ENCODE measurements around the gene GSDMA.
"Not testable (repeated sequence)": the region's sequence is repeated elsewhere in the genome, so short reads cannot be mapped to it uniquely, and the experiment has no call there.

The GSDMA gene

GRCh38 chr17:40001335-40001734 is 38.5 kb downstream of the GSDMA start:
- not testable (repeated sequence) for DNase-seq

DNA sequence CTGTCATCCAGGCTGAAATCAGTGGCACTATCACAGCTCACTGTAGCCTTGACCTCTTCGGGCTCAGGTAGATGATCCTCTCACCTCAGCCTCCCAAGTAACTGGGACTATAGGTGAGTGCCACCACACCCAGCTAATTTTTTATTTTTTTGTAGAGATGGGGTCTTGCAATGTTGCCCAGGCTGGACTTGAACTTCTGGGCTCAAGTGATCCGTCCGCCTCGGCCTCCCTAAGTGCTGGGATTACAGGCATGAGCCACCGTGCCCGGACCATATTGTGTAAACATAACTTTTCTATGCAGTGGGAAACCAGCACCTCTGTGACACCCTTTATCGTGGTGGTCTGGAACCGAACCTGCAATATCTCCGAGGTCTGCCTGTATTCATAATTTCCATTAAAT is 41.3 kb downstream of the GSDMA start:
- DNase-seq, result no peak

- no peak for DNase-seq
These were observed 41.9 kb downstream of the GSDMA start for GRCh38 chr17:40004712-40005111.

GRCh38 chr17:40005520-40005919 is 42.7 kb downstream of the GSDMA start:
- no peak for DNase-seq

DNA sequence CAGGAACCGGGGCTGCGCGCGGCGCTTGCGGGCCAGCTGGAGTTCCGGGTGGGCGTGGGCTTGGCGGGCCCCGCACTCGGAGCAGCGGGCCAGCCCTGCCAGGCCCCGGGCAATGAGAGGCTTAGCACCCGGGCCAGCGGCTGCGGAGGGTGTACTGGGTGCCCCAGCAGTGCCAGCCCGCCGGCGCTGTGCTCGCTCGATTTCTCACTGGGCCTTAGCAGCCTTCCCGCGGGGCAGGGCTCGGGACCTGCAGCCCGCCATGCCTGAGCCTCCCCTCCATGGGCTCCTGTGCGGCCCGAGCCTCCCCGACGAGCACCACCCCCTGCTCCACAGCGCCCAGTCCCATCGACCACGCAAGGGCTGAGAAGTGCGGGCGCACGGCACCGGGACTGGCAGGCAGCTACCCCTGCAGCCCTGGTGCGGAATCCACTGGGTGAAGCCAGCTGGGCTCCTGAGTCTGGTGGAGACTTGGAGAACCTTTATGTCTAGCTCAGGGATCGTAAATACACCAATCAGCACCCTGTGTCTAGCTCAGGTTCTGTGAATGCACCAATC is 48.2 kb downstream of the GSDMA start:
- not testable (repeated sequence) for DNase-seq

DNA sequence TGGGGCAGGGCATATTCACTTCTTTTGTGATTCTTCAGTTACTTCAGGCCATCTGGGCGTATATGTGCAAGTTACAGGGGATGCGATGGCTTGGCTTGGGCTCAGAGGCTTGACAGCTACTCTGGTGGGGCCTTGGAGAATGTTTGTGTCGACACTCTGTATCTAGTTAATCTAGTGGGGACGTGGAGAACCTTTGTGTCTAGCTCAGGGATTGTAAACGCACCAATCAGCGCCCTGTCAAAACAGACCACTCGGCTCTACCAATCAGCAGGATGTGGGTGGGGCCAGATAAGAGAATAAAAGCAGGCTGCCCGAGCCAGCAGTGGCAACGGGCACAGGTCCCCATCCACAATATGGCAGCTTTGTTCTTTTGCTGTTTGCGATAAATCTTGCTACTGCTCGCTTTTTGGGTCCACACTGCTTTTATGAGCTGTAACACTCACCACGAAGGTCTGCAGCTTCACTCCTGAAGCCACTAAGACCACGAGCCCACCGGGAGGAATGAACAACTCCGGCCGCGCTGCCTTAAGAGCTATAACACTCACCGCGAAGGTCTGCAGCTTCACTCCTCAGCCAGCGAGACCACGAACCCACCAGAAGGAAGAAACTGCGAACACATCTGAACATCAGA is 49.3 kb downstream of the GSDMA start:
- DNase-seq, result not testable (repeated sequence)

- no peak for DNase-seq
These were observed 51.7 kb downstream of the GSDMA start for GRCh38 chr17:40014375-40014980.

DNA sequence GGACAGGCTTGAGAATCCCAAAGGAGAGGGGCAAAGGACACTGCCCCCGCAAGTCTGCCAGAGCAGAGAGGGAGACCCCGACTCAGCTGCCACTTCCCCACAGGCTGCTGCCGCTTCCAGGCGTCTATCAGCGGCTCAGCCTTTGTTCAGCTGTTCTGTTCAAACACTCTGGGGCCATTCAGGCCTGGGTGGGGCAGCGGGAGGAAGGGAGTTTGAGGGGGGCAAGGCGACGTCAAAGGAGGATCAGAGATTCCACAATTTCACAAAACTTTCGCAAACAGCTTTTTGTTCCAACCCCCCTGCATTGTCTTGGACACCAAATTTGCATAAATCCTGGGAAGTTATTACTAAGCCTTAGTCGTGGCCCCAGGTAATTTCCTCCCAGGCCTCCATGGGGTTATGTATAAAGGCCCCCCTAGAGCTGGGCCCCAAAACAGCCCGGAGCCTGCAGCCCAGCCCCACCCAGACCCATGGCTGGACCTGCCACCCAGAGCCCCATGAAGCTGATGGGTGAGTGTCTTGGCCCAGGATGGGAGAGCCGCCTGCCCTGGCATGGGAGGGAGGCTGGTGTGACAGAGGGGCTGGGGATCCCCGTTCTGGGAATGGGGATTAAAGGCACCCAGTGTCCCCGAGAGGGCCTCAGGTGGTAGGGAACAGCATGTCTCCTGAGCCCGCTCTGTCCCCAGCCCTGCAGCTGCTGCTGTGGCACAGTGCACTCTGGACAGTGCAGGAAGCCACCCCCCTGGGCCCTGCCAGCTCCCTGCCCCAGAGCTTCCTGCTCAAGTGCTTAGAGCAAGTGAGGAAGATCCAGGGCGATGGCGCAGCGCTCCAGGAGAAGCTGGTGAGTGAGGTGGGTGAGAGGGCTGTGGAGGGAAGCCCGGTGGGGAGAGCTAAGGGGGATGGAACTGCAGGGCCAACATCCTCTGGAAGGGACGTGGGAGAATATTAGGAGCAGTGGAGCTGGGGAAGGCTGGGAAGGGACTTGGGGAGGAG is 52.5 kb downstream of the GSDMA start, which contains the start of gene CSF3:
Gene CSF3 (plus strand): TSS at position 436 of the 993 bp plus-strand sequence. CDS start 35 bp downstream, at position 471.
- no peak for DNase-seq

DNA sequence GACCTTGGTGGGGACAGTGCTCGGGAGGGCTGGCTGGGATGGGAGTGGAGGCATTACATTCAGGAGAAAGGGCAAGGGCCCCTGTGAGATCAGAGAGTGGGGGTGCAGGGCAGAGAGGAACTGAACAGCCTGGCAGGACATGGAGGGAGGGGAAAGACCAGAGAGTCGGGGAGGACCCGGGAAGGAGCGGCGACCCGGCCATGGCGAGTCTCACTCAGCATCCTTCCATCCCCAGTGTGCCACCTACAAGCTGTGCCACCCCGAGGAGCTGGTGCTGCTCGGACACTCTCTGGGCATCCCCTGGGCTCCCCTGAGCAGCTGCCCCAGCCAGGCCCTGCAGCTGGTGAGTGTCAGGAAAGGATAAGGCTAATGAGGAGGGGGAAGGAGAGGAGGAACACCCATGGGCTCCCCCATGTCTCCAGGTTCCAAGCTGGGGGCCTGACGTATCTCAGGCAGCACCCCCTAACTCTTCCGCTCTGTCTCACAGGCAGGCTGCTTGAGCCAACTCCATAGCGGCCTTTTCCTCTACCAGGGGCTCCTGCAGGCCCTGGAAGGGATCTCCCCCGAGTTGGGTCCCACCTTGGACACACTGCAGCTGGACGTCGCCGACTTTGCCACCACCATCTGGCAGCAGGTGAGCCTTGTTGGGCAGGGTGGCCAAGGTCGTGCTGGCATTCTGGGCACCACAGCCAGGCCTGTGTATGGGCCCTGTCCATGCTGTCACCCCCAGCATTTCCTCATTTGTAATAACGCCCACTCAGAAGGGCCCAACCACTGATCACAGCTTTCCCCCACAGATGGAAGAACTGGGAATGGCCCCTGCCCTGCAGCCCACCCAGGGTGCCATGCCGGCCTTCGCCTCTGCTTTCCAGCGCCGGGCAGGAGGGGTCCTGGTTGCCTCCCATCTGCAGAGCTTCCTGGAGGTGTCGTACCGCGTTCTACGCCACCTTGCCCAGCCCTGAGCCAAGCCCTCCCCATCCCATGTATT is 53.5 kb downstream of the GSDMA start:
- DNase-seq, result no peak

DNA sequence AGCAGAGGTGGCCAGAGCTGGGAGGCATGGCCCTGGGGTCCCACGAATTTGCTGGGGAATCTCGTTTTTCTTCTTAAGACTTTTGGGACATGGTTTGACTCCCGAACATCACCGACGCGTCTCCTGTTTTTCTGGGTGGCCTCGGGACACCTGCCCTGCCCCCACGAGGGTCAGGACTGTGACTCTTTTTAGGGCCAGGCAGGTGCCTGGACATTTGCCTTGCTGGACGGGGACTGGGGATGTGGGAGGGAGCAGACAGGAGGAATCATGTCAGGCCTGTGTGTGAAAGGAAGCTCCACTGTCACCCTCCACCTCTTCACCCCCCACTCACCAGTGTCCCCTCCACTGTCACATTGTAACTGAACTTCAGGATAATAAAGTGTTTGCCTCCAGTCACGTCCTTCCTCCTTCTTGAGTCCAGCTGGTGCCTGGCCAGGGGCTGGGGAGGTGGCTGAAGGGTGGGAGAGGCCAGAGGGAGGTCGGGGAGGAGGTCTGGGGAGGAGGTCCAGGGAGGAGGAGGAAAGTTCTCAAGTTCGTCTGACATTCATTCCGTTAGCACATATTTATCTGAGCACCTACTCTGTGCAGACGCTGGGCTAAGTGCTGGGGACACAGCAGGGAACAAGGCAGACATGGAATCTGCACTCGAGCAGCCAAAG is 54.7 kb downstream of the GSDMA start:
- no peak for DNase-seq

DNA sequence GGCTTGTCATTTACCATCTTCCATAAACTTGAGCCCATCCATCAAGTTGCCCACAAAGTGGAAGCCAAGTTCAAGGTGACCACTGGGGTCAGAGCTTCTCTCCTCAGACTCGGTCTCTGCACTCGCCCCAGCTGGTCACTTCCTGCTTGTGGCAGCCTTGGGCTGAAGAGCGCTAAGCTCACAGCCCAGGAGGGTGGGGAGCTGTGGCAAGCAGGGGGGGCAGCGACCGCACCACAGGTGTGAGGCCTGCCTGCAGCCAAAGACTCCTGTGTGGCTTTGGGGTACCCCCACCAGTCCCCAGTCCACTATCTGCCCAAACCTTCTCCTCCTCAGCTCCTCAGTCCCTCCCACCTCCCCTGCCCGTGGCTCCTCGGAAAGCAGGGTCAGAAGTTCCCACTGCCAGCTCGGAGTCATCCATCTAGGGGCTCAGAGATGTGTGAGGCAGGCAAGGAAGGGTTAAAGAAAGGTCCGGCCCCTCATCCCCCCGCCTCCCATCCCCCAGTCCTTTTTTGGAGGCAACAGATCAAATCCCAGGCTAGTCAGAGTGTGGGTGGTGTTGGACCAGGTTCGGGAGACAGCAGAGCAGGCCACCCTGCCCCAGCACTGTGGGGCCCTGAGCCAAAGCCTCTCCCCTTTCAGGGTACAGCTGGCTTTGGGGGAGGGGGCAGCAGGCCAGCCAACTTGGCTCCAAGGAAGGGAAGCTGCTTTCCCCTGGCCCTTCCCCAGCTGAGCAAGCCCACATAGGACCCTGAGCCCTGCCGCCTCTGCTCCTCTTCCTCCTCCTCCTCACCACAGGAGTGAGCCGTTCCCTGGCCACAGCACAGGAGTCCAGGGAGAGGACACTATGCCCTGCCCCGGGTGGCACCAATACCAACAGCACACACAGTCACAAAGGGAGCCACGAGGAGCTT is 55.7 kb downstream of the GSDMA start:
- no peak for DNase-seq

DNA sequence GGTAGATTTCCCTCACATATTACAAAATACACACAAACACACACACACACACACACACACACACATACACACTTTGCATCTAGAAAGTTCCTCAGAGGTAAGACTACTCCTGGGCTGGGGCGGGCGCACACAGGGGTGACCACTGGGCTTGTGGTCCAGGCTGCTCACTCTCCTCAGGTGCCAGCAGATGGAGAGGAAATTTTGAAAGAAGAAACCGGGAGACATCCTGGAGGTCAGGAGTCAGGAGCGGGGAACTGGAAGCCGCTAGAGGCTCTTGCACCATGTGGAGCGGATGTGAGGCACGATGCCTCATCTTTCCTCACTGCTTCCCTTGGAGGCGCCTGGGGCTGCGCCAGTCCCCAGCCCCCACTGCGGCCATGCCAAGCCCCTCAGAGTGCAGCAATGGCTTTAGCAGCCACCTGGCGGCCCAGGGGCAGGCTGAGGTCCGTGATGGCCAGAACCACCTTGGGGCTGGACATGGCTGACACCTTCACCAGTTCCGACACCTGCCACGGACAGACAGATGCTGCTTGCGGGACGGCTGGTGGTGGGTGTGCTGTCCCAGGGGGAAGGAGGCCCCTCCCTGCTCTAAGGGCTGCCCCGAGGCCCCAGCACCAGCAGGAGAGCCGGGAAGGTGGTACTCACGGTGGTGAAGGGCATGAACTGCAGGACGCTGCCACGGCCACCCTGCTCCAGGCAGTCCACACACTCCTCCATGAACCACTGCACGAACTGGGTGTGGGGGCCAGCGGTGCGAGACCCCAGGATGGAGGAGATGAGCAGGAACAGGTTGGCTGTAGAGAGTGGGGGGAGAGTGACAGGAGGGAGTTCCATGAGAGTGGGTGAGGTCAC is 56.6 kb downstream of the GSDMA start:
- DNase-seq, result no peak

DNA sequence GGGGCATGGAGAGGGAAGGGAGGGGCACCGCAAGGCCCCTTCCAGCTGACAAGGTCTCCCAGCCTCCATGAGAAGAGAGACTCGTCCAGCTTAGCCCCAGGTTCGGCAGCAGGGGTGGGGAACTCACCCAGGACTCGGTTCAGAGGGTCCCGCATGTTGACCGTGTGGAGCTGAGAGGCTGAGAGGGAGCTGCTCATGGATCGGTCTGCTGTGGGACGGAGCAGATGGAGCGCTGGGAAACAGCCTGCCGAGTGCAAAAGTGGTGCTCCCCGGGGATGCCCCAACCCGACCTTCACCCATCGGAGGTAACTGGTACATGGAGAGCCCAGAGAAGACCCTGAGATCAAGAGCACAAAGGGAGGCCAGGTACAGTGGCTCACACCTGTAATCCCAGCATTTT is 57.3 kb downstream of the GSDMA start:
- DNase-seq, result no peak

DNA sequence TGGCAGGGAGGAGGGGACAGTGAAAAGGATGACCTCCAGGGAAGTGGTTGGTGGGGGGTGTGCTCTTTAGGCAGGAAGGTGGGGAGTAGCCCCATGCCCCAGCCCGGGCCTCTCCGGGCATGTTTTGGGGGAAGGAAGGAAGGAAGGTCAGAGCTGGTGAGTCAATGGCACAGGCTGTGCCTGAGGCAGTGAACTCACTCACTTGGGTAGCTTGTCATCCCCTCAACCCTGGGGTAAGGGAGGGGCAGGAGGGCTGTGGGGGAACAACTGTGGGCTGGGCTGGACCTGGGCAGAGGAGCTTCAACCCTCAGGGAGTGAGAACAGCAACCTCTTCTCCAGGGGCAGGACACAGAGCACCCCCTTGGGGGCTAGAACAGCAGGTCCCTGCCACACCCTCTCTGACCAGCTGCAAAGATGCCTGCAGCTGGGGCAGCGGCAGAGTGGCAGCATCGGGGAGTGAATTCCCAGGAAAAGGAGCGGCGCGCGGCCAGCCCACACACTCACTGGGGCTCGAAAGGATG is 58.7 kb downstream of the GSDMA start:
- DNase-seq, result no peak

- DNase-seq, result no peak
These were observed 59.7 kb downstream of the GSDMA start for GRCh38 chr17:40022497-40022896.

DNA sequence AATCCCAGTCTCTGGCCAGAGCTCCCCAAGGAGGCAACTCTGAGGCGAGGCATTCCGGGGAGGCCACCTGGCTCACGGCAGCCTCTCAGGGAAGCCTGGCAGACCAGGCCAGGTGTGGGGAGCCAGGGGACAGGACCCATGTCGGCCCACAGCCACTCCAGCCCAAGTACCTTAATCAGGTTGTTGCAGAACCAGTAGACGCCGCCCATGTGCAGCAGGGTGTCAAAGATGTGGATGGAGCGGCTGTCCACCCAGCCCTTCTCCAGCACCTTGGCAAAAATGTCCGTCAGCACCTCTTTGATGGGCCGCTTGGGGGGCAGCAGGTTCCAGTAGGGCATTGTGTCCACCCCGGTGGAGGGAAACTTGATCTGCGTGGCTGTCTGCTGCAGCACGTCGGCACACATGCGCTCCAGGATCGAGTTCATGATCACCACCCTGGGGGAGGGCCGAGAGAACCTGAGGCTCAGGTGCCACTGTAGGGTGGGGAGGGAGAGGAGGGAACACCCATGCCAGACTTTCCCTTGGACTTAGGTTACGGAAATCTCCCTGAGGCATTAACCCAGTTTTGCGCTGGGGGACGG is 60.2 kb downstream of the GSDMA start:
- no peak for DNase-seq

- no peak for DNase-seq
These were observed 60.9 kb downstream of the GSDMA start for GRCh38 chr17:40023590-40024292.

DNA sequence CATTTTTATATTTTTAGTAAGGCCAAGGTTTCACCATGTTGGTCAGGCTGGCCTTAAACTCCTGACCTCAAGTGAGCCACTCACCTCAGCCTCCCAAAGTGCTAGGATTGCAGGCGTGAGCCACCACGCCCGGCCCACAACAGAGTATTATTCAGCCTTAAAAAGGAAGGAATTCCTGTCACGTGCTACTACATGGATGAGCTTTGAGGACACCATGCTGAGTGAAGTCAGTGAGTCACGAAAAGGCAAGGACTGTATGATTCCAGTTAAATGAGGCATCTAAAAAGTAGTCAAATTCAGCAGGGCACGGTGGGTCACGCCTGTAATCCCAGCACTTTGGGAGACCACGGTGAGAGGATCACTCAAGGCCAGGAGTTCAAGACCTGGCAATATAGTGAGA is 62.1 kb downstream of the GSDMA start:
- no peak for DNase-seq

All from NCI-H2081 treated with DMSO at 0.1 percent for 48 hours (cell line).